Osteoblast (primary cell): Measurements from ENCODE around the gene NOTUM. TPM values are rescaled to one million over a fixed set of nuclear protein-coding genes. Genes with fewer than 3 reads are reported as not detected.

ENCODE experiments used
- DNase-seq: peaks from one replicate; pipeline ENCODE4 v3.0.0; 2011; ENCODE audit warnings: low spot score, mixed read lengths; ENCODE audit not compliant: insufficient read length; ENCODE audit errors: missing footprints
- H2AFZ ChIP-seq: 2 replicates; pipeline ENCODE4 v1.6.0; 2011; ENCODE audit warnings: mild to moderate bottlenecking, low read length
- H3K27ac ChIP-seq: 2 replicates; pipeline ENCODE4 v1.5.1; 2011; ENCODE audit warnings: mild to moderate bottlenecking, low read depth, low read length, moderate library complexity
- H3K27me3 ChIP-seq: 2 replicates; pipeline ENCODE4 v1.6.0; 2012; ENCODE audit warnings: mild to moderate bottlenecking, control low read depth, inconsistent platforms, low read length, moderate library complexity; ENCODE audit not compliant: insufficient read depth
- H3K36me3 ChIP-seq: 2 replicates; pipeline ENCODE4 v1.5.1; 2011; ENCODE audit warnings: mild to moderate bottlenecking, low read length, control low read depth, moderate library complexity; ENCODE audit not compliant: insufficient read depth
- H3K4me1 ChIP-seq: 2 replicates; pipeline ENCODE4 v1.5.1; 2011; ENCODE audit warnings: mild to moderate bottlenecking, low read length, control low read depth, moderate library complexity; ENCODE audit not compliant: insufficient read depth
- H3K4me2 ChIP-seq: 2 replicates; pipeline ENCODE4 v1.6.0; 2011; ENCODE audit warnings: mild to moderate bottlenecking, low read length; ENCODE audit not compliant: insufficient read depth
- H3K4me3 ChIP-seq: fragments of 200-600 bp; sonication (generic); 3 replicates; pipeline ENCODE4 v1.5.1; 2012; ENCODE audit warnings: mild to moderate bottlenecking, low read length, inconsistent platforms; ENCODE audit not compliant: insufficient read depth
- H3K79me2 ChIP-seq: 2 replicates; pipeline ENCODE4 v1.6.0; 2012; ENCODE audit warnings: mild to moderate bottlenecking, low read length, control low read depth, inconsistent platforms; ENCODE audit not compliant: insufficient read depth
- H3K9me3 ChIP-seq: 2 replicates; pipeline ENCODE4 v1.5.1; 2011; ENCODE audit warnings: low read depth, low read length, control low read depth
- H4K20me1 ChIP-seq: 2 replicates; pipeline ENCODE4 v1.6.0; 2012; ENCODE audit warnings: mild to moderate bottlenecking, low read length, control low read depth; ENCODE audit not compliant: insufficient read depth
- CTCF ChIP-seq: IDR thresholded peaks from 2 replicates; pipeline ENCODE4 v1.5.1; 2011; ENCODE audit warnings: mild to moderate bottlenecking, low read depth, low read length, moderate library complexity; ENCODE audit errors: extremely low read depth
- total RNA-seq: library from RNA; depleted of rRNA; stranded (reverse); fragments of >200 nt; gene quantifications from 2 replicates; pipeline ENCODE4 v1.2.3, GENCODE V29; 2012

NOTUM gene
- total RNA-seq, 1 donor, result 0.72 TPM

- Histone ChIP-seq H3K27ac (no peak overlapping the region), H3K4me1 (peaks cover 14% of the 10 kb centered on the region), H3K79me2 (peaks cover 7% of the 10 kb centered on the region), H3K27me3 (no peaks in the 10 kb centered on the region), H3K4me3 (peak overlapping the region; percentile 55), H3K36me3 (peaks cover 16% of the 10 kb centered on the region), H3K4me2 (peak overlapping the region; percentile 61), H4K20me1 (peaks cover 21% of the 10 kb centered on the region), H2AFZ (no peak overlapping the region), H3K9me3 (no peaks in the 10 kb centered on the region)
- no peak for TF ChIP-seq CTCF
- DNase-seq, result peak; percentile 83
Observed at GRCh38 chr17:81902653-81903414, 58.2 kb downstream of the NOTUM start.

Other genes with a start within 250 kb of the NOTUM start
- gene SLC25A10, start 248.9 kb downstream of the NOTUM start, total RNA-seq, result 7.6 and 8.3 TPM in 2 replicates
- gene GCGR, start 157.0 kb downstream of the NOTUM start, total RNA-seq, result under 0.01 TPM in 1 of 2 replicates, not detected in the other
- 136 and 163 TPM in 2 replicates for gene MCRIP1, start 127.9 kb downstream of the NOTUM start, total RNA-seq
- gene PPP1R27, start 126.1 kb downstream of the NOTUM start, total RNA-seq, result not detected in 2 replicates
- gene P4HB, start 100.7 kb downstream of the NOTUM start, total RNA-seq, result 1,119 and 1,240 TPM in 2 replicates
- gene ARHGDIA, start 89.8 kb downstream of the NOTUM start, total RNA-seq, result 120 and 133 TPM in 2 replicates
- 58.0 and 60.1 TPM in 2 replicates for gene ALYREF, start 69.6 kb downstream of the NOTUM start, total RNA-seq
- gene ANAPC11, start 69.5 kb downstream of the NOTUM start, total RNA-seq, result 105 and 123 TPM in 2 replicates
- gene NPB, start 58.9 kb downstream of the NOTUM start, total RNA-seq, result under 0.01 TPM in 1 of 2 replicates, not detected in the other
- 61.6 and 67.0 TPM in 2 replicates for gene PCYT2, start 49.8 kb downstream of the NOTUM start, total RNA-seq
- gene SIRT7, start 43.0 kb downstream of the NOTUM start, total RNA-seq, result 15.0 and 22.1 TPM in 2 replicates
- 27.1 and 32.6 TPM in 2 replicates for gene MAFG, start 33.5 kb downstream of the NOTUM start, total RNA-seq
- gene PYCR1, start 23.9 kb downstream of the NOTUM start, total RNA-seq, result 121 and 141 TPM in 2 replicates
- gene MYADML2, start 14.0 kb downstream of the NOTUM start, total RNA-seq, result not detected in 2 replicates
- gene ASPSCR1, start 16.4 kb upstream of the NOTUM start, total RNA-seq, result 33.9 and 35.8 TPM in 2 replicates
- gene CENPX, start 61.7 kb upstream of the NOTUM start, total RNA-seq, result 13.8 and 18.8 TPM in 2 replicates
- 12.1 and 13.4 TPM in 2 replicates for gene LRRC45, start 62.1 kb upstream of the NOTUM start, total RNA-seq
- gene RAC3, start 70.5 kb upstream of the NOTUM start, total RNA-seq, result 0.59 and 1.8 TPM in 2 replicates
- gene DCXR, start 76.5 kb upstream of the NOTUM start, total RNA-seq, result 23.9 and 31.8 TPM in 2 replicates
- gene RFNG, start 90.6 kb upstream of the NOTUM start, total RNA-seq, result 46.3 and 52.7 TPM in 2 replicates
- 90.2 and 93.7 TPM in 2 replicates for gene GPS1, start 90.7 kb upstream of the NOTUM start, total RNA-seq
- 43.8 and 43.9 TPM in 2 replicates for gene DUS1L, start 104.6 kb upstream of the NOTUM start, total RNA-seq
- 120 and 142 TPM in 2 replicates for gene FASN, start 137.0 kb upstream of the NOTUM start, total RNA-seq